Activated CD4-positive, alpha-beta T cell treated with anti-CD3 and anti-CD28 coated beads for 36 hours (primary cell): Measurements from ENCODE around the gene LAG3. TPM values are rescaled to one million over a fixed set of nuclear protein-coding genes. Genes with fewer than 3 reads are reported as not detected.

Experiments
- ATAC-seq: fragments of 200-7000 bp; cut with Tn5 transposase; one replicate; pipeline ENCODE4 v1.10.0; 2021; ENCODE audit warnings: mild to moderate bottlenecking, moderate library complexity
- CTCF ChIA-PET: fragments of 350-600 bp; sonication (Branson Sonifier 250); formaldehyde crosslinking; loops from one replicate; lab custom pipeline; 2021; ENCODE audit warnings: antibody characterized with exemption; lab: Charles Lee
- POLR2A ChIA-PET: fragments of 350-600 bp; sonication (Branson Sonifier 250); formaldehyde crosslinking; loops from one replicate; lab custom pipeline; 2021; ENCODE audit warnings: antibody characterized with exemption, inconsistent platforms; lab: Charles Lee
- DNase-seq: peaks from one replicate; pipeline ENCODE4 v3.0.0-alpha.2; 2020
- H3K27ac Mint-ChIP-seq: one replicate; pipeline ENCODE4 v1.8.0; 2021; ENCODE audit warnings: mixed read lengths
- H3K27me3 Mint-ChIP-seq: one replicate; pipeline ENCODE4 v1.8.0; 2021; ENCODE audit warnings: mixed read lengths
- H3K36me3 Mint-ChIP-seq: one replicate; pipeline ENCODE4 v1.8.0; 2021; ENCODE audit warnings: low read depth, mixed read lengths
- H3K4me1 Mint-ChIP-seq: one replicate; pipeline ENCODE4 v1.8.0; 2021; ENCODE audit warnings: mixed read lengths
- H3K4me3 Mint-ChIP-seq: one replicate; pipeline ENCODE4 v1.8.0; 2021; ENCODE audit warnings: mild to moderate bottlenecking, moderate library complexity, mixed read lengths
- H3K9me3 Mint-ChIP-seq: one replicate; pipeline ENCODE4 v1.8.0; 2021; ENCODE audit warnings: low read depth, mixed read lengths
- intact Hi-C, 2 experiments: fragments of 100-400 bp; cut with DNase I in 1 of 2; cut with micrococcal nuclease in 1 of 2; formaldehyde crosslinking; loops; one replicate each; pipeline versions ENCODE4 v1.14.2 to v1.15.1; 2022 to 2024; cut with DNase I, micrococcal nuclease
- total RNA-seq, 2 experiments: library from RNA; stranded (reverse); gene quantifications; one replicate each; pipeline ENCODE4 v1.2.3, GENCODE V29; 2021

The LAG3 gene
- total RNA-seq, 2 experiments from 2014 or later: 88.2 to 93.9 TPM

DNA sequence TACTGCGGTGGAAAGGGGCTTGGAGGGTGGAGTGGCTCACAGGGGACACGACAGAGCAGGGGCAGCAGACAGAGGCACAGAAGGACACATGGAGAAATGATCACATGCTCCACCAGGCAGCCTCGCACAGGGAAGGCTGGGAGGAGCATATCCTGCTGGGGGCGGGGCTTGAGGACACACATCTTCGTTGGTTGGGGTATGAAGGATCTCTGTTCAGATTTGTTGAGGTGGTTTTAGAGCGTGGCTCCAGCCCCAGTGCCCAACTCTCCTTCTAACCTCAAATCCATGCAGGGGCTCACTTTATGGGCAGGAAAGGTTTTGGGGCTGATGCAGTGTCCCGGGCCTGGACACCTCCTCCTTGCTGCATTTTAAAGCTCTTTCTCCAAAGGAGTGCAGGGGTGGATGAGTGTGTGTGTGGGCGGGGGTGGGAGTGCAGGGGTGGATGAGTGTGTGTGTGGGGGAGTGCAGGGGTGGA is 55.2 kb downstream of the LAG3 start:
- peaks cover 33% of the 10 kb centered on the region for H3K27me3 Mint-ChIP-seq
- DNase-seq (peak; percentile 80), ATAC-seq (peak; percentile 51)
- intact Hi-C loops: loop anchor here in 1 of 2 experiments (5.0 kb wide), 2 partner anchors 35 to 220 kb away; partner anchors contain the start of gene CHD4
- ChIA-PET CTCF (interaction anchor here (0.6 to 6.3 kb wide), 3 partner anchors 74 to 98 kb away, joined by 3 to 54 read pairs (median 3); partner anchors contain the start of gene MLF2), POLR2A (interaction anchor here (0.7 kb wide), 1 partner anchor 38 kb away, joined by 4 read pairs; the partner anchor contains the start of gene CD4)
- H3K36me3 Mint-ChIP-seq: no peaks in the 10 kb centered on the region
- peak overlapping the region; percentile 30 for H3K4me3 Mint-ChIP-seq
- H3K9me3 Mint-ChIP-seq: no peaks in the 10 kb centered on the region
- H3K4me1 Mint-ChIP-seq: peaks cover 22% of the 10 kb centered on the region
- H3K27ac Mint-ChIP-seq: no peak overlapping the region

Other genes with a start within 250 kb of the LAG3 start
- gene GAPDH, start 238.0 kb upstream of the LAG3 start, total RNA-seq: 1,000 to 10,000 TPM; 7,289 to 9,770 TPM
- 1 to 10 TPM; 8.1 to 8.4 TPM for gene IFFO1, start 216.5 kb upstream of the LAG3 start, total RNA-seq
- gene NOP2, start 204.2 kb upstream of the LAG3 start, total RNA-seq: 10 to 100 TPM; 93.2 to 97.1 TPM
- 100 to 1,000 TPM; 279 to 322 TPM for gene CHD4, start 165.1 kb upstream of the LAG3 start, total RNA-seq
- gene LPAR5, start 136.6 kb upstream of the LAG3 start, total RNA-seq: 1 to 10 TPM; 3.5 TPM
- 1 to 10 TPM; 1.7 to 3.3 TPM for gene ACRBP, start 125.1 kb upstream of the LAG3 start, total RNA-seq
- gene ING4, start 109.4 kb upstream of the LAG3 start, total RNA-seq: 10 to 100 TPM; 14.9 to 17.6 TPM
- 10 to 100 TPM; 61.4 to 79.0 TPM for gene ZNF384, start 83.1 kb upstream of the LAG3 start, total RNA-seq
- gene PIANP, start 71.7 kb upstream of the LAG3 start, total RNA-seq: under 1 TPM; 0.32 to 0.93 TPM
- gene COPS7A, start 48.5 kb upstream of the LAG3 start, total RNA-seq: 10 to 100 TPM; 38.3 to 41.6 TPM
- 100 to 1,000 TPM; 142 to 144 TPM for gene MLF2, start 19.4 kb upstream of the LAG3 start, total RNA-seq
- 100 to 1,000 TPM in 1 of 2 experiments, 10 to 100 TPM in 1; 62.2 to 105 TPM for gene PTMS, start 6.2 kb upstream of the LAG3 start, total RNA-seq
- gene CD4, start 17.0 kb downstream of the LAG3 start, total RNA-seq: 100 to 1,000 TPM; 206 to 211 TPM
- under 1 TPM; 0.11 to 0.26 TPM for gene GPR162, start 49.3 kb downstream of the LAG3 start, total RNA-seq
- 1 to 10 TPM in 1 of 2 experiments, under 1 TPM in 1; 0.86 to 1.3 TPM for gene P3H3, start 55.9 kb downstream of the LAG3 start, total RNA-seq
- under 1 TPM; 0.66 to 0.76 TPM for gene GNB3, start 68.4 kb downstream of the LAG3 start, total RNA-seq
- 10 to 100 TPM; 87.8 to 99.7 TPM for gene CDCA3, start 78.8 kb downstream of the LAG3 start, total RNA-seq
- gene USP5, start 79.6 kb downstream of the LAG3 start, total RNA-seq: 100 to 1,000 TPM; 128 to 132 TPM
- 1,000 to 10,000 TPM; 1,824 to 2,753 TPM for gene TPI1, start 95.0 kb downstream of the LAG3 start, total RNA-seq
- gene SPSB2, start 100.8 kb downstream of the LAG3 start, total RNA-seq: 1 to 10 TPM; 1.7 to 2.2 TPM
- gene LRRC23, start 132.3 kb downstream of the LAG3 start, total RNA-seq: 1 to 10 TPM; 6.4 to 7.0 TPM
- 100 to 1,000 TPM; 301 to 317 TPM for gene ENO2, start 142.1 kb downstream of the LAG3 start, total RNA-seq
- gene ATN1, start 155.4 kb downstream of the LAG3 start, total RNA-seq: 10 to 100 TPM; 32.2 to 32.4 TPM
- gene RNU7-1, start 171.3 kb downstream of the LAG3 start, total RNA-seq: not detected
- 100 to 1,000 TPM; 189 to 208 TPM for gene C12orf57, start 171.5 kb downstream of the LAG3 start, total RNA-seq
- gene PTPN6, start 178.8 kb downstream of the LAG3 start, total RNA-seq: 100 to 1,000 TPM; 335 to 483 TPM
- gene PHB2, start 198.1 kb downstream of the LAG3 start, total RNA-seq: 100 to 1,000 TPM; 398 to 502 TPM
- gene EMG1, start 198.4 kb downstream of the LAG3 start, total RNA-seq: 100 to 1,000 TPM in 1 of 2 experiments, 10 to 100 TPM in 1; 85.0 to 106 TPM
- 10 to 100 TPM; 20.8 to 28.0 TPM for gene LPCAT3, start 246.0 kb downstream of the LAG3 start, total RNA-seq